Measurements from ENCODE around the gene MFSD12.
"Not testable (repeated sequence)": the region's sequence is repeated elsewhere in the genome, so short reads cannot be mapped to it uniquely, and the experiment has no call there.

Gene MFSD12

DNA sequence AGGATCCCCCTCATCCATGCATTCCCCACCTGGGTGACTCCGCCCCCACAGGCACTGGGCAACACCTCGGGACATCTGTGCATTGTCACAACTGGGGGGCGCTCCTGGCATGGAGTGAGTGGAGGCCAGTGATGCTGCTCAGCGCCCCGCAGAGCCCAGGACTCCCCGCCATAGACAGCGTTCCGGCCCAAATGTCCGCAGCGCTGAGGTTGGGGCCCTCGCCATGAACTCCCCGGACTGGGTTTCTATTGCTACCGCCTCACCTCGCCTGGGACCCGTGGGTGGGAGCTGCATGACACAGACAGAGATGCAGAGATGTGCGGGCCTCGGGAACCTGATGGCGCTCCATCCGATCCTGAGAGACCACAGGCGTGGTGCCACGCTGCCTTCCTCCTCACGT is 46.7 kb downstream of the MFSD12 start:
- in situ Hi-C loops (cut with MboI; ENCODE audit: low sequenced_read_pairs): no loop called here

- in situ Hi-C loops (cut with MboI; ENCODE audit: low sequenced_read_pairs): no loop called here
These were observed 47.8 kb downstream of the MFSD12 start for GRCh38 chr19:3509566-3509989.

- in situ Hi-C loops (cut with MboI; ENCODE audit: low sequenced_read_pairs): no loop called here
These were observed 48.4 kb downstream of the MFSD12 start for GRCh38 chr19:3508771-3509535.

DNA sequence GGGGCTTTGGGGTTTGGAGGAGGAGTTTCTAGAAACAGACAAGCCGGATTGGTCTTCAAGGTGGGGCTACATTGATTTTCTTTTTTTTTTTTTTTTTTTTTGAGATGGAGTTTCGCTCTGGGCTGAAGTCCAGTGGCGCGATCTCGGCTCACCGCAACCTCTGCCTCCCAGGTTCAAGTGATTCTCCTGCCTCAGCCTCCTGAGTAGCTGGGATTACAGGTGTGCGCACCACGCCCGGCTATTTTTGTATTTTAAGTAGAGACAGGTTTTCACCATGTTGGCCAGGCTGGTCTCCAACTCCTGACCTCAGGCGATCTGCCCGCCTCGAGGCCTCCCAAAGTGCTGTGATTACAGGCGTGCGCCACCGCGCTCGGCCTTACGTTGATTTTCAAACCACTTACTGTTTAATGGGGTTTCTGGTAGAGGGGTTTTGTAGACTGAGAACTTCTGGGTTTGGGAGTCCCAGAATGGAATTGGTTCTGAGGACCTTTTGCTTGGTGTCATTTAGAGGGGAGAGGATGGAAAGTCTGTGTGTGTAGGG is 49.2 kb downstream of the MFSD12 start:
- in situ Hi-C loops (cut with MboI; ENCODE audit: low sequenced_read_pairs): not testable (repeated sequence)

DNA sequence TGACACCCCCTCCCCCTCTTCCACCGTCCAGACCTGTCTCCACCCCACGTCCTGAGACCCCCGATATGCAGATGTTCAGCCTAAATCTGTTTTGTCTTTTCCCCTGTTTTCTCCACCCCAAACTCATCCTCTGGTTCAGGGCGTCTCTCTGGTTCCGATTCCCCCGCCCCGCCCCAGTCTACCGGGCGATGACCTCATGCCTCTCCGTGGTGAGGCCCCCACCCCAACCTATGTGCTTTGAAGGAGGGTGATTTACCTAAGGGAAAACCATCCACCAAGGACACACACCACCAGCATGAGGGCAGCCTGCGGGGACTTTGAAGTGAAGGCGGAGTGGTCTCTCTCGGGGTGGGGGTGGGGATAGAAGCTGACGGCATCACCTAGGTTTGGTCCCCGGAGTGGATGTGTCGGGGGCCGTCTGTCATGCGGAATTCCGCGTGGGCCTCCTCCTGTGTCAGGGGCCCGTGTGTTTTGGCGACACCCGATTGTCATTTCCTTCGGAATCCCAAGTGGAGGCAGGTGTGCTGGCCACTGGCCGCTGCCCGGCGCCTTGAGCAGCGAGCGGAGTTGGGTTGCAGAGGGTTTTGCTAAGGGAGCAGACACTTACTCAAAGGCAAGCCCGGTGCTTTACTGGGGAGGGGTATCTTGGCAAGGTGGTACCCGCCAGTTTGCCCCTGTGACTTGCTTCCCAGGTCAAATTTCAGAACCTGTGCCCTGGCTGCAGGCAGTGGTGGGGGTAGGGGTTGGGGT is 49.8 kb downstream of the MFSD12 start:
- in situ Hi-C loops (cut with MboI; ENCODE audit: low sequenced_read_pairs): no loop called here

GRCh38 chr19:3506384-3507340 is 50.7 kb downstream of the MFSD12 start:
- in situ Hi-C loops (cut with MboI; ENCODE audit: low sequenced_read_pairs): no loop called here

DNA sequence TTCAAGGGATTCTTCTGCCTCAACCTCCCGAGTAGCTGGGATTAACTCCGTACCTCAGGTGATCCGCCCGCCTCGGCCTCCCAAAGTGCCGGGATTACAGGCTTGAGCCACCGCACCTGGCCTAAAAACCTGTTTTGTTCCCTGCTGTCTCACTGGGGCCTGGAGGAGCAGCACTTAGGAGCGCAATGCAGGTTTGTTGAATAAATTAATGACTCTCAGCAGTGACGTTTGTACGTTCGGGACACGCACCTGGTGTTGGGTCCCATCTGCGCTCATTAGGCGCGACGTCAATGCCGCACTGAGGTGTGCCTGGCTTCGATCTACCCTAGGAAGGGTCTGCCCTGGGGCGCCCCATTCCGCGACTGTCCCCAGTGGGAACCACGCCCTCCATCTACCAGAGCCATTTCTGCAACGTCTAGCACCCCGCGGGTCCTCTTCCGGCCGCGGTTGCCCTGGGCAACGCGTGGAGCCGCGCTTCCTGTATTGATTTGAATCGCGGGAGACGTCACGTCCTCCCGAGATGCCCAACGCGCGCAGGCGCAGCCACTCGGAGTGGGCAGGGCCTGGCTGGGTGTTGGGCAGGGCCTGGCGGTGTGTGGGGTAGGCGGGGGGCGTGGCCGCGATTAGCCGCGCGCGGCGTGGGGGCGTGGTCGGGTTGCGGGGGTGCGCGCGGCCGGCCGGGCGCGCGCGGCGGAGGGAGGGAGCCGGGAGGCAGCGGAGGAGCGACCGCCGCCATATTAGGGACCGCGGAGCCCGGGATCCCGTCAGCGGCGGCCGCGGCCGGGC is 51.6 kb downstream of the MFSD12 start, which contains the start of gene FZR1:
TSS of gene FZR1 (plus strand) at position 714 of the 786 bp plus-strand sequence. CDS start 16,679 bp downstream, outside the sequence.
- in situ Hi-C loops (cut with MboI; ENCODE audit: low sequenced_read_pairs): no loop called here

DNA sequence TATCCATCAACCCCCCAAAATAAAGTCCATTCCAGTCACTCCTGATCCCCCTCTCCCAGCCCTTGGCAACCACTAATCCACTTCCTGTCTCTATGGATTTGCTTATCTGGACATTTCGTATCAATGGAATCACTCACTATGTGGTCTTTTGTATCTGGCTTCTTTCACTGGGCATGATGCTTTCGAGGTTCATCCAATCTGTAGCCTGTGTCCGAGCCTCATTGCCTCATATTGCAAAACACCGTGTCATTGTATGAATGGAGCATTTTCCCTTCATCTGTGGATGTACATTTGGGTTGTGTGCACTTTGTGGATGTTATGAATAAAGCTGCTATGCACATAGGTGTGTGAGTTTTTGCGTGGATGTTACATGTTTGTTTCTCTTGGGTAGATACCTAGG is 52.7 kb downstream of the MFSD12 start:
- in situ Hi-C loops (cut with MboI; ENCODE audit: low sequenced_read_pairs): no loop called here

- in situ Hi-C loops (cut with MboI; ENCODE audit: low sequenced_read_pairs): no loop called here
These were observed 54.3 kb downstream of the MFSD12 start for GRCh38 chr19:3503036-3503572.

- in situ Hi-C loops (cut with MboI; ENCODE audit: low sequenced_read_pairs): no loop called here
These were observed 55.6 kb downstream of the MFSD12 start for GRCh38 chr19:3501780-3502179.

DNA sequence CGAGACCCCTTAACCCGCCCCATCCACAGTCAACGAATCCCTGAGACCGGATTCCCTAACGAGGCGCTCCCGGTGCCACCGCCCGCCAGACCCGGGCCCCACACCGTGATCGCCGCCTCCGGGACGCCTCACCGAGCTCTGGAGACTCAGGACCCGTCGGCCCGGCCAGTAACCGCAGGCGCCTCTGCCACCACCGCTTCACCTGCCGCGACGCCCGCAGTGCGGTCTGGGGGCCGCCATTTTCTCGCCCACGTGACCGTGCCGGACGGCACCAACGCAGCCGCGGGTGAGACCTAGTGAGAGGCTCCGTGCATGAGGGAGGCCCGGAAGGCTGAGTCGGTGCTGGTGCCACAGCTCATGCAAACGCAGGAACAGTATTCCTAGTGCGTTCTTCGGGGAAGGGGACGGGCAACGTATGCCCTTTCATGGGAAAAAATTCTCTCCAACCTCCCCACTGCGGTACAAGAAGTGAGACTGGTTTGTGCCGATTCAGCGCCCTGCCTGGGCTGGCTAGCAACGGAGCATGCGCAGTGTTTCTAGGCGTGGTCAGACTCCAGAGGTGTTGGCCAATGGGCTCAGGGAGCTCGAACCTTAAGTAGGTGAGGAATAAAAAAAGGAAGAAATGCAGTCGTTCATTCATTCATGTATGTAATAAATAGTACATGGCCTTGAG is 56.8 kb downstream of the MFSD12 start, which contains the start of gene DOHH:
TSS of gene DOHH (minus strand) at position 246 of the 673 bp plus-strand sequence. CDS start 3,860 bp downstream, outside the sequence.
- in situ Hi-C loops (cut with MboI; ENCODE audit: low sequenced_read_pairs): no loop called here

DNA sequence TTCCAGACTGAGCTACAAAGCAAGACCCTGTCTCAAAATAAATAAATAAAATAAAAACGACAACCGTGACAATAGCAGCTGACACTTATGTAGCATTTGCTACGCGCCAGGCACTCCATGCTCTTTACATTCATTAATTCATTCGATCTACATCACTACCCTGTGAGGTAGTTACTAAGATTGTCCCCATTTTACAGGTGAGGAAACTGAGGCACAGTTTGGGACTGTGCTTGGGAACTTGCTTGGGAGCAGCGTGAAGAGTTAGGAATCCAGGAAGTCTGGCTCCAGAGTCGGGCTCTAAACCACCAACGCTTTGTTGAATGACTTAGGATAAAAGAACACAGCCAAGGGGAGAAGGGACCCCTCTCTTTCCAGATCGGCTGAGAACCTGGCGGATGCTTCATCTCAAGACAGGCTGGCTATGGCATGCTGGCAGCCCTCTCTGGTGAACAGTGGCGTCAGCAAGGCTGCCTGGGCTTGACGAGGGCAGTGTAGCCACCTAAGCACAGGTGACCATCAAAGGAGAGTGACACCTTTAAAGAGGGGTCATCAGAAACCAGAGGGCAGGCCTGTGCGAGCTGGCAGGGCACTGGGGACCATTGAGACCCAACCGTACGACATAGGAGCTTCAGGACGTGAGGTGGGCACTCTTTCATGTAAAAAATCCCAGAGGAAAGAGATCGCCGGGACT is 57.5 kb downstream of the MFSD12 start:
- in situ Hi-C loops (cut with MboI; ENCODE audit: low sequenced_read_pairs): no loop called here

GRCh38 chr19:3497757-3498520 is 59.4 kb downstream of the MFSD12 start:
- in situ Hi-C loops (cut with MboI; ENCODE audit: low sequenced_read_pairs): no loop called here

DNA sequence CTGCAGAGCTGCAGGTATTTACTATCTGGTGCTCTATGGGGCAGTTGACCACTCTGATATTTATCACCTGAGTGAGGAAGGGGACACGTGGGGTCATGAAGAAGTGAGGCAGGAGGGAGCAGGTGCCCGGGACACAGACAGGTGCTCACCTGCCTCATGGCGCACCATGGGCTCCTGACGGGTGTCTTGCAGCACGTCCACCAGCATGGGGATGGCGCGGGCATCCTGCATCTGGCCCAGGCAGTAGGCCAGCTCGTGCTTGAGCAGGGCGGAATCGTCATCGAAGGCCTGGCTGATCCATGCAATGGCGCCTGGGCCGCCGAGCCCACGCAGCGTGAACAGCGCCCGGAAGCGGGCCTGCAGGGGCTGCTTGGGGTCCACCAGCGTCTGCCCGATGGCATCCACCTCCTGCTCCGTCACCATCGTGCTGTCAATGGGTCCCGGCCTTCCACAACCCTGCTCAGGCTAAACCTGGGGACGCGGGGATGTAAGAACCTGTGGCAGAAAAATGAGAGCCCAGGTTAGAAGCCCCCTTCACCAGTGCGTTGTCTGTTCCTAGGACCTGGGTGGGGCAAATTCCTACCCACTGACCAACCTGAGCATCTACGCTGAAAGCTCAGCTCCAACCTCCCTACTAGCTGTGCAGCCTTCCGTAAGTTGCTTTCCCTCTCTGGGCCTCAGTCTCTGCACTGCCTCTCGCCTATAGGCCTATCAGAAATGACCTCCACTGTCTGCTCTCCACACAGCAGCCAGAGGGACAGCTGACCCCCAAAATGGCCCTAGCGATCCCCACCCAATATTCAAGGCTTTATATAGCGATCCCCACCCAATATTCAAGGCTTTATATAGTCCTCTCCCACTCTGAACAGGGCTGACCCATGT is 60.8 kb downstream of the MFSD12 start:
- in situ Hi-C loops (cut with MboI; ENCODE audit: low sequenced_read_pairs): no loop called here

GRCh38 chr19:3494559-3494958 is 62.8 kb downstream of the MFSD12 start:
- in situ Hi-C loops (cut with MboI; ENCODE audit: low sequenced_read_pairs): no loop called here
